ENCODE data around the gene DNAH10.

DNA sequence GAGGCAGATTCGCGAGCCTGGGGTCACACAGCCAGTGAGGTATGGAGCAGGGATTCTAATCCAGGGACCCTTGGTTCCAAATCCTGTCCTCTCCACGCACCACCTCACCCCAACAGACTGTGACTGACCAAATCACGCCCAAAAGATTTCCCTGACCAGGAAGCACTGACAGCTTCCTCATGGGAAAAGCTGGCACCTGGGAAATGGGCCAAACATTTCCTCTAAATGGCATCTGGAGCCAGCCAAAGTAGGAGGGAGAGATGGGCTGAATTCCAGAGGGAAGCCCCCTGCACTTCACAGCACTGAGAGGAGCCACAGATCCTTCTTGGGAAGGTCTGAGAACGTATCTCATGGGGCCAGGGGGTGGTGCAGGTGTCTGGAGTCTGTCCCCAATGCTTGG lies 181.7 kb downstream of the DNAH10 start:
- TF ChIP-seq, protein P1, sequence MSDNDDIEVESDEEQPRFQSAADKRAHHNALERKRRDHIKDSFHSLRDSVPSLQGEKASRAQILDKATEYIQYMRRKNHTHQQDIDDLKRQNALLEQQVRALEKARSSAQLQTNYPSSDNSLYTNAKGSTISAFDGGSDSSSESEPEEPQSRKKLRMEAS (IDR thresholded peaks at IDR 0.05), result no peak
- TF ChIP-seq TCF12 (IDR thresholded peaks at IDR 0.05; ENCODE audit: low read depth), result no peak
- no peak for TF ChIP-seq EGR1 (IDR thresholded peaks at IDR 0.05)
- TF ChIP-seq YY1 (IDR thresholded peaks at IDR 0.05; ENCODE audit: low read depth), result no peak
- TF ChIP-seq ZBTB7A (IDR thresholded peaks at IDR 0.05; ENCODE audit: low read depth), result no peak
- no peak for TF ChIP-seq RAD21 (IDR thresholded peaks at IDR 0.05; ENCODE audit: low read depth)
- TF ChIP-seq CEBPB (IDR thresholded peaks at IDR 0.05), result no peak
- TF ChIP-seq REST (IDR thresholded peaks at IDR 0.05; ENCODE audit: low read depth), result no peak
- no peak for TF ChIP-seq EP300 (IDR thresholded peaks at IDR 0.05; ENCODE audit: borderline replicate concordance)

Measured in Ishikawa (cell line).